Caco-2 (cell line): ENCODE measurements around the gene ALPL. TPM values are rescaled to one million over a fixed set of nuclear protein-coding genes. Genes with fewer than 3 reads are reported as not detected.

Experiments used
- BruUV-seq: library from RNA; stranded (reverse); fragments of 400-500 nt; replicated peaks from 2 replicates; lab custom pipeline; 2021; lab: Mats Ljungman, UMichigan
- CTCF ChIA-PET: fragments of 300-600 bp; sonication (Branson Sonifier 250); formaldehyde crosslinking; loops from one replicate; lab custom pipeline; 2022; ENCODE audit warnings: antibody characterized with exemption; lab: Charles Lee
- POLR2A ChIA-PET: fragments of 300-600 bp; sonication (Branson Sonifier 250); formaldehyde crosslinking; loops from one replicate; lab custom pipeline; 2022; ENCODE audit warnings: antibody characterized with exemption; lab: Charles Lee
- DNase-seq, 2 experiments: peaks; one replicate each; pipeline versions ENCODE4 v3.0.0 to v3.0.0-alpha.2; 2020 to 2022
- H3K27me3 ChIP-seq: replicated peaks from 2 replicates; pipeline ENCODE4 v1.6.0; 2011; ENCODE audit warnings: low read length; ENCODE audit not compliant: control insufficient read depth, insufficient read depth
- H3K36me3 ChIP-seq: 2 replicates; pipeline ENCODE4 v1.5.1; 2011; ENCODE audit warnings: low read length; ENCODE audit not compliant: control insufficient read depth, insufficient read depth
- H3K4me1 ChIP-seq: fragments of 250-450 bp; sonication (Bioruptor Pico); 2 replicates; pipeline ENCODE4 v1.5.1; 2020; ENCODE audit warnings: mild to moderate bottlenecking
- H3K4me3 ChIP-seq: 2 replicates; pipeline ENCODE4 v1.5.1; 2011; ENCODE audit warnings: low read depth, mild to moderate bottlenecking, control low read depth, low read length
- H3K9me3 ChIP-seq: fragments of 250-450 bp; sonication (Bioruptor Pico); 2 replicates; pipeline ENCODE4 v1.5.1; 2020; ENCODE audit warnings: mild to moderate bottlenecking, moderate library complexity
- H3K27ac Mint-ChIP-seq: one replicate; pipeline ENCODE4 v1.8.0; 2022; ENCODE audit warnings: mixed read lengths; ENCODE audit not compliant: unreplicated experiment
- H3K27me3 Mint-ChIP-seq: one replicate; pipeline ENCODE4 v1.8.0; 2022; ENCODE audit warnings: mixed read lengths; ENCODE audit not compliant: insufficient read depth, unreplicated experiment
- H3K36me3 Mint-ChIP-seq: one replicate; pipeline ENCODE4 v1.8.0; 2022; ENCODE audit warnings: mild to moderate bottlenecking, mixed read lengths; ENCODE audit not compliant: insufficient read depth, unreplicated experiment
- H3K4me1 Mint-ChIP-seq: one replicate; pipeline ENCODE4 v1.8.0; 2022; ENCODE audit warnings: low read depth, mixed read lengths; ENCODE audit not compliant: unreplicated experiment
- H3K4me3 Mint-ChIP-seq: one replicate; pipeline ENCODE4 v1.8.0; 2022; ENCODE audit warnings: mild to moderate bottlenecking, moderate library complexity, mixed read lengths; ENCODE audit not compliant: unreplicated experiment
- H3K9me3 Mint-ChIP-seq: one replicate; pipeline ENCODE4 v1.8.0; 2022; ENCODE audit warnings: mixed read lengths; ENCODE audit not compliant: unreplicated experiment
- CTCF ChIP-seq, 2 experiments: fragments of 200-600 bp in 1 of 2; IDR thresholded peaks; 1 replicate in 1 of 2; 2 replicates in 1 of 2; pipeline versions ENCODE4 v1.5.1 to v1.8.0; 2011 to 2022; ENCODE audit warnings: antibody characterized with exemption in 1 of 2, control low read depth in 1 of 2, inconsistent platforms in 1 of 2, low read depth in 1 of 2, low read length in 1 of 2, mild to moderate bottlenecking in 1 of 2, moderate library complexity in 1 of 2; ENCODE audit not compliant: insufficient read depth in 1 of 2, severe bottlenecking in 1 of 2, unreplicated experiment in 1 of 2
- intact Hi-C: fragments of 100-400 bp; cut with micrococcal nuclease; formaldehyde crosslinking; loops from one replicate; pipeline ENCODE4 v1.10.0; 2022; ENCODE audit not compliant: unreplicated experiment
- total RNA-seq: library from RNA; stranded (reverse); gene quantifications from 2 replicates; pipeline ENCODE4 v1.2.3, GENCODE V29; 2022

Gene ALPL
- total RNA-seq, 1 experiment from 2014 or later = 0.79 TPM

GRCh38 chr1:21489146-21489545 lies 20.1 kb upstream of the ALPL start:
- no peak overlapping the region for H3K27ac Mint-ChIP-seq
- intact Hi-C loops = no loop called here
- H3K27me3 Mint-ChIP-seq = no peaks in the 10 kb centered on the region
- peaks cover 5% of the 10 kb centered on the region; the same call in 1 of the 2 replicates for H3K9me3 ChIP-seq
- BruUV-seq = no TSS peak
- no peak for DNase-seq
- CTCF ChIA-PET = no interaction called here
- POLR2A ChIA-PET = no interaction called here
- TF ChIP-seq CTCF (IDR thresholded peaks at IDR 0.05; ENCODE audit: insufficient read depth in 1 of 2, low read depth in 1 of 2, low read length in 1 of 2, severe bottlenecking in 1 of 2, unreplicated experiment in 1 of 2) = no peak
- no peaks in the 10 kb centered on the region for H3K4me1 ChIP-seq
- H3K36me3 Mint-ChIP-seq = no peaks in the 10 kb centered on the region
- H3K27me3 ChIP-seq = no peaks in the 10 kb centered on the region
- H3K36me3 ChIP-seq = no peaks in the 10 kb centered on the region
- peaks cover 10% of the 10 kb centered on the region for H3K9me3 Mint-ChIP-seq
- no peaks in the 10 kb centered on the region for H3K4me1 Mint-ChIP-seq
- H3K4me3 Mint-ChIP-seq = no peak overlapping the region
- no peak overlapping the region for H3K4me3 ChIP-seq

DNA sequence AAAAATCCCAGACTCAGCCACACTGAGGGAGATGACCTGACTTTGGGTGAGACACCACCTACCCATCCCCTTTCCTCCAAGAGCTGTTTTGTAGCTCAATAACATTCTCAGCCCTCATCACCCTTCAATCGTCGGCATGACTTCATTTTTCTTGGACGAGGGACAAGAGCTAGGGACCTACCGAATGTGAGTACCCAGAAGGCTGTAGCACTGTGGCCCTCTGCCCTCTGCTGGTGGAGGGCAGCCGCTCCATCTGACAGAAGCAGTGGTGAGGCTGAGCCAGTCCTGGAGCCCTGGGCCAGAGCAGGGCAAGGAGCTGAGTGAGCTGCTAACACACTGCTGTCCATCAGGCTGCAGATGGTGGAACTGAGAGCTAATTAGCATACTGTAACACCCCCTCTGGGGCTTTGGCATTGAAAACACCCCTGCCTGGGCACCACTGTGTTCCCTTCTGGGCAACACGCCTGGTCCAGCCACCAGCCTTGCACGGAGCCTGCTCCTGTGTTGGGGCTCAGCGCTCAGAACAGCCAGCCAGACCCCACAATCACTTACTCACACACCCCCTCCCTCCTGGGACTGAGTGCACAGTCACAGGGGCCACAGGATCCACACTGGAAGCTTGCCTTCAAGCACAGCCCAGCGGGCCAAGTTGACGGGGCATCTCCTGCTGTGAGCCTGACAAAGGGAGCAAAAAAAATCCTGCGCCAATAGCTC lies 18.3 kb upstream of the ALPL start:
- Mint-ChIP-seq H3K4me3 (no peak overlapping the region), H3K36me3 (no peaks in the 10 kb centered on the region), H3K27ac (no peak overlapping the region), H3K9me3 (peaks cover 10% of the 10 kb centered on the region), H3K27me3 (no peaks in the 10 kb centered on the region), H3K4me1 (no peaks in the 10 kb centered on the region)
- no TSS peak for BruUV-seq
- Histone ChIP-seq H3K4me1 (no peaks in the 10 kb centered on the region), H3K4me3 (no peak overlapping the region), H3K9me3 (peaks cover 5% of the 10 kb centered on the region; the same call in 1 of the 2 replicates), H3K27me3 (no peaks in the 10 kb centered on the region), H3K36me3 (no peaks in the 10 kb centered on the region)
- no peak for TF ChIP-seq CTCF (IDR thresholded peaks at IDR 0.05; ENCODE audit: insufficient read depth in 1 of 2, low read depth in 1 of 2, low read length in 1 of 2, severe bottlenecking in 1 of 2, unreplicated experiment in 1 of 2)
- intact Hi-C loops = no loop called here
- ChIA-PET POLR2A (no interaction called here), CTCF (interaction anchor here (0.6 to 1.3 kb wide), 3 partner anchors 121 to 221 kb away, joined by 3 to 6 read pairs (median 3); no protein-coding TSS in a partner anchor)
- DNase-seq = peak in 1 of 2 experiments; percentile 20

- no peaks in the 10 kb centered on the region for H3K36me3 Mint-ChIP-seq
These were observed 17.5 kb upstream of the ALPL start for GRCh38 chr1:21491488-21492355.

More at GRCh38 chr1:21491488-21492355, 17.5 kb upstream of the ALPL start:
- H3K4me3 Mint-ChIP-seq = no peak overlapping the region
- no peaks in the 10 kb centered on the region for H3K4me1 Mint-ChIP-seq
- no TSS peak for BruUV-seq
- Histone ChIP-seq H3K4me1 (no peaks in the 10 kb centered on the region), H3K36me3 (no peaks in the 10 kb centered on the region), H3K4me3 (no peak overlapping the region), H3K9me3 (peaks cover 5% of the 10 kb centered on the region; the same call in 1 of the 2 replicates), H3K27me3 (no peaks in the 10 kb centered on the region)
- ChIA-PET POLR2A (no interaction called here), CTCF (no interaction called here)
- no peaks in the 10 kb centered on the region for H3K27me3 Mint-ChIP-seq
- intact Hi-C loops = no loop called here
- no peak for TF ChIP-seq CTCF (IDR thresholded peaks at IDR 0.05; ENCODE audit: insufficient read depth in 1 of 2, low read depth in 1 of 2, low read length in 1 of 2, severe bottlenecking in 1 of 2, unreplicated experiment in 1 of 2)
- H3K9me3 Mint-ChIP-seq = peaks cover 10% of the 10 kb centered on the region
- no peak for DNase-seq
- H3K27ac Mint-ChIP-seq = no peak overlapping the region
